T-helper 2 cell treated with Interferon-gamma antibody and Interleukin-4, amounts not matched to agents 5 μg/mL and 100 μg/mL, for 36 hours (primary cell): ENCODE data around the gene MAFB.

Experiments
- DNase-seq: peaks from one replicate; pipeline ENCODE4 v3.0.0; 2021; ENCODE audit warnings: low spot score
- H3K27ac Mint-ChIP-seq: one replicate; pipeline ENCODE4 v1.8.0; 2021; ENCODE audit warnings: mild to moderate bottlenecking, mixed read lengths
- H3K27me3 Mint-ChIP-seq: one replicate; pipeline ENCODE4 v1.8.0; 2021; ENCODE audit warnings: low read depth, mixed read lengths
- H3K36me3 Mint-ChIP-seq: one replicate; pipeline ENCODE4 v1.8.0; 2021; ENCODE audit warnings: low read depth, mixed read lengths
- H3K4me1 Mint-ChIP-seq: one replicate; pipeline ENCODE4 v1.8.0; 2021; ENCODE audit warnings: low read depth, mixed read lengths
- H3K4me3 Mint-ChIP-seq: one replicate; pipeline ENCODE4 v1.8.0; 2022; ENCODE audit warnings: mild to moderate bottlenecking, moderate library complexity, mixed read lengths
- H3K9me3 Mint-ChIP-seq: one replicate; pipeline ENCODE4 v1.8.0; 2021; ENCODE audit warnings: mixed read lengths

The MAFB gene

GRCh38 chr20:40714109-40714508, 25.1 kb upstream of the MAFB start:
- Mint-ChIP-seq H3K4me1 (no peaks in the 10 kb centered on the region), H3K36me3 (no peaks in the 10 kb centered on the region), H3K27ac (no peak overlapping the region), H3K9me3 (no peaks in the 10 kb centered on the region), H3K27me3 (peaks cover 9% of the 10 kb centered on the region), H3K4me3 (no peak overlapping the region)
- no peak for DNase-seq

- H3K27ac Mint-ChIP-seq = no peak overlapping the region
- H3K27me3 Mint-ChIP-seq = peaks cover 6% of the 10 kb centered on the region
- no peaks in the 10 kb centered on the region for H3K4me1 Mint-ChIP-seq
- DNase-seq = no peak
- no peaks in the 10 kb centered on the region for H3K36me3 Mint-ChIP-seq
- no peaks in the 10 kb centered on the region for H3K9me3 Mint-ChIP-seq
- H3K4me3 Mint-ChIP-seq = no peak overlapping the region
Measured at GRCh38 chr20:40713508-40713907, 24.5 kb upstream of the MAFB start.

GRCh38 chr20:40711079-40711478, 22.0 kb upstream of the MAFB start:
- H3K4me3 Mint-ChIP-seq = no peak overlapping the region
- H3K27me3 Mint-ChIP-seq = peaks cover 7% of the 10 kb centered on the region
- no peak overlapping the region for H3K27ac Mint-ChIP-seq
- no peaks in the 10 kb centered on the region for H3K9me3 Mint-ChIP-seq
- no peaks in the 10 kb centered on the region for H3K4me1 Mint-ChIP-seq
- H3K36me3 Mint-ChIP-seq = no peaks in the 10 kb centered on the region
- DNase-seq = no peak

DNA sequence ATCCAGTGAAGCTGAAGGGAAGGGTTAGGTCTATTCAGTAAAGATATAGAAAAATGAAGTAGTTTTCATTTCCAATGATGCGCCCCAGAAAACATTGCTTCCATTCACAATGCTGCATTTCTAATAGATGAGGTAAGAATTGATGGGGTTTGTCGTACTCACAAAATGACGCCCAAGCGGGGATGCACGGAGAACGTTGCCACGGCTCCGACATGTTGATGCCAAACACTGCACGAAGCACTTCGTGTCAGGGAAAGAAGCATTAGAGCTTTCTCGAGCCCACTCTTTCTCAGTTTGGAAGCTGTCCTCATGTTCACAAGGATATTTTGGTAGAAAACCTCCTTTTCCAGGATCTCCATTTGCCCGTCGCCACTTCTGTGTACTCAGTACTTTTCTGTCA, 21.6 kb upstream of the MAFB start:
- Mint-ChIP-seq H3K4me3 (no peak overlapping the region), H3K9me3 (no peaks in the 10 kb centered on the region), H3K4me1 (no peaks in the 10 kb centered on the region), H3K27me3 (peaks cover 7% of the 10 kb centered on the region), H3K27ac (no peak overlapping the region), H3K36me3 (no peaks in the 10 kb centered on the region)
- no peak for DNase-seq

DNA sequence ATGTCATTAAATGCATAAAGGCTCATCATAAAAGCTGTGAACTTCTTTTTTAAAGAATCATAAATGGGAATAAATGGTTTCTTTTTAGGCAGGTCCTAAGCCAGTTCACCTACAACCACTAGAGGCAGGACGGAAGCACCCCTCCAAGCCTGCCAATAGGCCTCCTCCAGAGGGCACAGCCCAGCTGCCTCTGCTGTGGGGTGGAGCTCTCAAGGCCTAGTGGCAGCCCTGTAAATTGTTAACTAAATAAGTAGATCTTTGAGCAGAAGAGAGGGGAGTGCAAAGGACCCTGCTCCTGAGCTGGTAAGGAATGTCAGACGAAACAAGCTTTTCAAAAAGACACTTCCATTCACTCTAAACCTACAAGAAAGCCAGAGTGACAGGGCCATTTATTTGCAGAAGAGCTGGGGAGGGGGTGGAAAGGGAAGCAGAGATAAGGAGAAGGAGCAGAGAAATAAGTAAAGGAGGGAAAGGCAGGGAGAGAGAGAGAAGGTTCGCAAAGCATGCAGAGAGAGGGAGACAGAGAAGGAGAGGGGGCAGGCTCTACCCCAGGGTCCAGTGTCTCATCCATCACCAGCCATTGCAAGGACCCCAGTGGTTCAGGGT, 18.0 kb upstream of the MAFB start:
- Mint-ChIP-seq H3K4me3 (no peak overlapping the region), H3K4me1 (no peaks in the 10 kb centered on the region), H3K9me3 (no peaks in the 10 kb centered on the region), H3K27ac (no peak overlapping the region), H3K27me3 (peaks cover 22% of the 10 kb centered on the region), H3K36me3 (no peaks in the 10 kb centered on the region)
- no peak for DNase-seq

DNA sequence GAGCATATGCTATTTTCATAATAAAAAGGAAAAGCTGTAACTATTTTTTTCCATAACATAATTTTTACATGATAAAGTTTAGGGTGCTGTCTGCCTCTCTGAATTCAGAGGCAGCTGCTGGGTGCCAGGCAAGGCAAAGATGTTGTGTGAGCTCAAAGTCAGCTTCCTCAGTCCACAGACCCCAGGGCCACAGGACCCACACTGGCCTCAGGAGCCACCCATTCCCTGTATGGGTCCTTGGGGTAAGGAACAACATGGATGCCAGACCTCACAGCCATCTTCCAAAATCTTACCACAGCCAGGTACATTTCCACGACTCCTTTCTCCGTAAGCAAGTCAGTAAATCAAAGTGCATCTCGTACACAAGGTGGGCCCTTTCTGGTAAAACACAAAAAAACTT, 16.4 kb upstream of the MAFB start:
- Mint-ChIP-seq H3K4me1 (no peaks in the 10 kb centered on the region), H3K27ac (no peak overlapping the region), H3K4me3 (no peak overlapping the region), H3K27me3 (peaks cover 19% of the 10 kb centered on the region), H3K9me3 (no peaks in the 10 kb centered on the region), H3K36me3 (no peaks in the 10 kb centered on the region)
- DNase-seq = no peak

DNA sequence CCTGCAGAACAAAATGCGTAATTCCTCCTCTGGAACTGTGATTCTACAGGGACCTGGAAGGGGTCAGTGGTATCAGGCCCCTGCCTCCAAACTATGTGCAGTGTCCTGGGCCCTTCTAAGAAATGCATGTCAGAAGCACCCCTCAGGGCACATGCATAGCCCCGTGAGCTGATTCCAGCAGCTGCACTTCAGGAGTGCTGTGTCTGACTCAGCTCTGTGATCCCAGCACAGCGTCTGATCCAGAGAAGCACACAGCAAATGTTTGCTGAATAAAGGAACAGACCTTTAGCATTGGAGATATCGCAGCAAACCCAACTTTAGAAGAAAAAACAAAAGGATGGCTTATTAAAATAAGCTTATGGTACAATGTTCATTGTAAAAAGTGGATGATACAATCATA, 15.8 kb upstream of the MAFB start:
- Mint-ChIP-seq H3K36me3 (no peaks in the 10 kb centered on the region), H3K27me3 (peaks cover 18% of the 10 kb centered on the region), H3K4me3 (no peak overlapping the region), H3K4me1 (no peaks in the 10 kb centered on the region), H3K27ac (no peak overlapping the region), H3K9me3 (no peaks in the 10 kb centered on the region)
- no peak for DNase-seq

- Mint-ChIP-seq H3K36me3 (no peaks in the 10 kb centered on the region), H3K4me1 (no peaks in the 10 kb centered on the region), H3K4me3 (no peak overlapping the region), H3K27me3 (peaks cover 22% of the 10 kb centered on the region), H3K27ac (no peak overlapping the region), H3K9me3 (no peaks in the 10 kb centered on the region)
- no peak for DNase-seq
Measured at GRCh38 chr20:40703975-40704530, 15.0 kb upstream of the MAFB start.

DNA sequence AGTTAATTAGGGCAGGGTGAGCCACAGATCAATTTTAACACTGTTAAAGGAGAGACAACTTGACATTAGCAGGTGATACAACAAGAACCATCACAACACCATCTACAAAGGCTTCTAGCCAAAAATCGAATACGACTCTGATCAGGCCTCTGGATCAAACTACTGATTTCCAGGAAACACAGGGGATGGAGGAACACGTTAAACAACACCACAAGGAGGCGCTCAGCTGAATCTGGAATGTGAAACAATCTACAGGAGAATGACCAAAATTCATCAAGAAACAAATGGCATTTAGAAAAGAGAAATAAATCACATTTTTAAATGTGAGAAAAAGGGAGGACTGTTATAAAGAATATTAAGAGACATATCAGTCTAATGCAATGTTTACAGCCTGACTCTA, 13.5 kb upstream of the MAFB start:
- H3K27ac Mint-ChIP-seq = no peak overlapping the region
- H3K4me3 Mint-ChIP-seq = no peak overlapping the region

GRCh38 chr20:40698744-40699143, 9.7 kb upstream of the MAFB start:
- Mint-ChIP-seq H3K27me3 (peaks cover 63% of the 10 kb centered on the region), H3K27ac (no peak overlapping the region), H3K4me3 (no peak overlapping the region), H3K4me1 (no peaks in the 10 kb centered on the region), H3K36me3 (no peaks in the 10 kb centered on the region), H3K9me3 (no peaks in the 10 kb centered on the region)
- DNase-seq = no peak

More for the DNA sequence above, 13.5 kb upstream of the MAFB start:
- H3K27me3 Mint-ChIP-seq = peaks cover 32% of the 10 kb centered on the region
- no peak for DNase-seq
- no peaks in the 10 kb centered on the region for H3K36me3 Mint-ChIP-seq
- H3K4me1 Mint-ChIP-seq = no peaks in the 10 kb centered on the region
- no peaks in the 10 kb centered on the region for H3K9me3 Mint-ChIP-seq

DNA sequence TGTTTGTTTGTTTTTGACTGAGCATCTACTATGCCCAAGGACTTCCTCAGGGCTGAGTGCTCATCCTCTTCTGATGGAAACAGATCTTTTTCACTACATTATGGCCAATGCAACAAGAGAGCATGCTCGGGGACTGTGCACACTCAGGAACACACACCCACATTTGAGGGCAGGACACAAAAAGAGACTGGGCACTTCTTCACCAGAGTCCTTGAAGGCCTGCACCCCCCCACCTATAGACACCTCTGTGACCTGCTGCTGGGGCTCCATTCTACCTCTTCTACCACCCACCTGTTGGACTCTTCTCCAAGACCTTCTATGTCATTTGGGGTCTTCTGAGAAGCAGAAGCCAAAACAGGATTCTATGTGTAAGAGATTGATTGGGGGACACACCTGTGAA, 9.2 kb upstream of the MAFB start:
- Mint-ChIP-seq H3K9me3 (no peaks in the 10 kb centered on the region), H3K4me1 (no peaks in the 10 kb centered on the region), H3K27me3 (peaks cover 63% of the 10 kb centered on the region), H3K36me3 (no peaks in the 10 kb centered on the region), H3K27ac (no peak overlapping the region), H3K4me3 (no peak overlapping the region)
- DNase-seq = no peak

- no peaks in the 10 kb centered on the region for H3K36me3 Mint-ChIP-seq
- no peak overlapping the region for H3K27ac Mint-ChIP-seq
- peaks cover 63% of the 10 kb centered on the region for H3K27me3 Mint-ChIP-seq
- no peak for DNase-seq
- no peaks in the 10 kb centered on the region for H3K9me3 Mint-ChIP-seq
- no peaks in the 10 kb centered on the region for H3K4me1 Mint-ChIP-seq
- no peak overlapping the region for H3K4me3 Mint-ChIP-seq
Measured at GRCh38 chr20:40697541-40697940, 8.5 kb upstream of the MAFB start.

GRCh38 chr20:40695214-40695613, 6.2 kb upstream of the MAFB start:
- Mint-ChIP-seq H3K27ac (no peak overlapping the region), H3K4me3 (no peak overlapping the region), H3K27me3 (peaks cover 82% of the 10 kb centered on the region), H3K9me3 (no peaks in the 10 kb centered on the region), H3K36me3 (no peaks in the 10 kb centered on the region), H3K4me1 (no peaks in the 10 kb centered on the region)
- no peak for DNase-seq

DNA sequence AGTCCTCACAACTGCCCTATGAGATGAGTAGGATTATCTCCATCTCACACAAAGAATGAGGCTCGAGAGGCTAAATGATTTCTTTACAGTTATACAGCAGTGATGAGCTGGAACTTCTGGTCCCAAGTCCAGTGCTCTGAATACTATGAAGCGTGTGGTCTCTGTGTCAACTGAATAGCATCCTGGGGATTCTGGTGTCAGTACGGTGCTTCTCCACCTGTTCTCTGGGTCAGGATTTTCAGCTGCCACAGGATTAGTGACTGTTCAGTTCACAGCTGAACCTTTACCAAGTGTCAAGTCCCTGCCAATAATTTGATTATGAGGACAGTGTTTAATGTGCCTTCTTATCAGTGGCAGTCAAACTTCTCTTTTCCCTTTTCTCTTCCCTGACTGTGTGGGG, 5.2 kb upstream of the MAFB start:
- Mint-ChIP-seq H3K27me3 (peaks cover 87% of the 10 kb centered on the region), H3K9me3 (no peaks in the 10 kb centered on the region), H3K36me3 (no peaks in the 10 kb centered on the region), H3K27ac (no peak overlapping the region), H3K4me3 (no peak overlapping the region), H3K4me1 (peaks cover 3% of the 10 kb centered on the region)
- DNase-seq = no peak
